ENCODE results near the gene MYH14.

Gene MYH14

GRCh38 chr19:50189331-50189730 is 14.1 kb upstream of the MYH14 start:
- no peak for TF ChIP-seq CTCF (IDR thresholded peaks at IDR 0.05; ENCODE audit: low read depth, low read length)
- no peak for DNase-seq (ENCODE audit: low read depth, low spot score)
- in situ Hi-C loops (cut with HindIII; ENCODE audit: low sequenced_read_pairs) = no loop called here
- H3K4me3 ChIP-seq (ENCODE audit: low read depth, low read length) = no peak overlapping the region

GRCh38 chr19:50190439-50190891 is 13.0 kb upstream of the MYH14 start:
- in situ Hi-C loops (cut with HindIII; ENCODE audit: low sequenced_read_pairs) = no loop called here
- no peak for DNase-seq (ENCODE audit: low read depth, low spot score)
- no peak overlapping the region for H3K4me3 ChIP-seq (ENCODE audit: low read depth, low read length)
- no peak for TF ChIP-seq CTCF (IDR thresholded peaks at IDR 0.05; ENCODE audit: low read depth, low read length)

GRCh38 chr19:50191216-50191615 is 12.2 kb upstream of the MYH14 start:
- in situ Hi-C loops (cut with HindIII; ENCODE audit: low sequenced_read_pairs) = no loop called here
- DNase-seq (ENCODE audit: low read depth, low spot score) = no peak
- no peak for TF ChIP-seq CTCF (IDR thresholded peaks at IDR 0.05; ENCODE audit: low read depth, low read length)
- no peak overlapping the region for H3K4me3 ChIP-seq (ENCODE audit: low read depth, low read length)

GRCh38 chr19:50192463-50193211 is 10.8 kb upstream of the MYH14 start:
- TF ChIP-seq CTCF (IDR thresholded peaks at IDR 0.05; ENCODE audit: low read depth, low read length) = no peak
- in situ Hi-C loops (cut with HindIII; ENCODE audit: low sequenced_read_pairs) = no loop called here
- H3K4me3 ChIP-seq (ENCODE audit: low read depth, low read length) = no peak overlapping the region
- DNase-seq (ENCODE audit: low read depth, low spot score) = no peak

- in situ Hi-C loops (cut with HindIII; ENCODE audit: low sequenced_read_pairs) = no loop called here
Measured at GRCh38 chr19:50195224-50195623, 8.2 kb upstream of the MYH14 start.

GRCh38 chr19:50196322-50196932 is 7.0 kb upstream of the MYH14 start:
- no peak for TF ChIP-seq CTCF (IDR thresholded peaks at IDR 0.05; ENCODE audit: low read depth, low read length)
- no peak for DNase-seq (ENCODE audit: low read depth, low spot score)
- no peak overlapping the region for H3K4me3 ChIP-seq (ENCODE audit: low read depth, low read length)
- in situ Hi-C loops (cut with HindIII; ENCODE audit: low sequenced_read_pairs) = no loop called here

More at GRCh38 chr19:50195224-50195623, 8.2 kb upstream of the MYH14 start:
- no peak for TF ChIP-seq CTCF (IDR thresholded peaks at IDR 0.05; ENCODE audit: low read depth, low read length)
- no peak overlapping the region for H3K4me3 ChIP-seq (ENCODE audit: low read depth, low read length)
- no peak for DNase-seq (ENCODE audit: low read depth, low spot score)
